ENCODE data around the gene OPRL1.

Gene OPRL1

DNA sequence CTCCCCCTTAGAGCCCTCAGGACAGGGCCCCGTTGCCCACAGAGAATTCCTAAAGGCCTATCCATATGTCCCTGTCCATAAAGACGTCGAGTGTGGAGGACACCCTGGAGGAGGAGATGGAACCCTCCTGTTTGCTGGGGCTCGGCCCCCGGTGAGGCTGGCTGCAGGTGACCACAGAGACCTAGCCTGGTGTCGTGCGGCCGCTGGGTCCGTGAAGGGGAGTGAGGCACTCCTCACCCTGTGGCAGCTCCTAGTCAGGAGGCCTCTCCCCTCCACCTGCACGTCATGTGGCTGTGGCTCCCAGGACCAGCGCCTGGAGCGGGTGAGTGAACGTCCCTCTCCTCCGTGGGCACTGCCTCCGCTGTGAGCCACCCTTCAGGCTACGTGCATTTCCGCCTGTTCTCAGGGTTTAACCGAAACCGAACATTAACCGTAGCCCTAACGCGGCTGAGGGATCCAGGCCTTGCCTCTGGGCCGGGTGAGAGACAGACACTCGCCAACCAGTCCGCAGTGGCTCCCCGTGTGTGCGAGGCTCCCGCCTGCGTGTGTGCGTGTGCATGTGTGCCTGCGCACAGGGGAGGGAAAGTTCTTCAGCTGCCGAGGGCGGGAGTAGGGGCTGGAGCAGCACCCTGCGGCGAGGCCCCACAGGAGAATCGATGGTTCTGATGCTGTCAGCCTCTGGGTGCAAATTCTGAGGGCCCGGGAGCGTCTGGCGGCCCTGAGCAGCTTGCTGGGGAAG, 22.8 kb upstream of the OPRL1 start:
- DNase-seq, result no peak

DNA sequence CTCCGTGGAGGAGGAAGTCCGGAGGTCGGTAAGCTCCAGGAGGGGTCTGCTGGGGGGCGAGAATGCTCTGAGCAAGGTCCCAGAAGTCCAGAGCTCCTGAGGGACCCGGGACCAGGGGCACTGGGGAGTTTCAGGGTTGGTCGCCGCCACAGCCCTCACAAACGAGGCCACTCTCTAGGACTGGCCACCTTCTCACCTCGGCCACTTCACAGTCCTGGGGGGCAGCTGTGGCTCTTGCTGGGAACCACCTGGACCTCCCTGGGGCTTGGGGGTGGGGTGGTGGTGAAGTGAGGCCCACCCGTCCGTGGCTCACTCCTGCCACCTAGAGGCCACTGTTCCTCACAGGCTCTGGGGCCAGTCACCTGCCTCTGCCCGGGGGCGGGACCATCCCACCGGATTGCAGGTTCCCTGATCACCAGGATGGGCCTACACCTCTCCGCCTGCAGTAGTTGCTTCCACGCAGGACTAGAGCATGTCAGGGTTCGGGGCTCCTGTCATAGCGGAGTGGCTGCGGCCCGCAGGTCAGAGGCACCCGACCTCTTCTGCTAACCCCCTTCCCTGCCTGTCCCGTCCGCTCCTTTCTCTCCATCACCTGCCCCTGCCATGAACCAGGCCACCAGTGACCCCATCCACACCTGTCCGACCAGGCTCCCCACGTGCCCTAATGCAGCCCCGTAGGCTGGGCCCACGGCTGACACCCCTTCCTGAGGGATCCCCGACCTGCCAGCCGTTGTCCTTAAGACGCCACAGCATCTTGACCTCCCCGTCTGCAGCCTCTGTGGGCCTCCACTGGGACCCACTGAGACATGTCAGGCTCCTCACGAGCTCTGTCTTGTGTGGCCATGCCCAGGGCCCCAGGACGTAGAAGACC, 22.0 kb upstream of the OPRL1 start:
- peak; percentile 89 for DNase-seq

DNA sequence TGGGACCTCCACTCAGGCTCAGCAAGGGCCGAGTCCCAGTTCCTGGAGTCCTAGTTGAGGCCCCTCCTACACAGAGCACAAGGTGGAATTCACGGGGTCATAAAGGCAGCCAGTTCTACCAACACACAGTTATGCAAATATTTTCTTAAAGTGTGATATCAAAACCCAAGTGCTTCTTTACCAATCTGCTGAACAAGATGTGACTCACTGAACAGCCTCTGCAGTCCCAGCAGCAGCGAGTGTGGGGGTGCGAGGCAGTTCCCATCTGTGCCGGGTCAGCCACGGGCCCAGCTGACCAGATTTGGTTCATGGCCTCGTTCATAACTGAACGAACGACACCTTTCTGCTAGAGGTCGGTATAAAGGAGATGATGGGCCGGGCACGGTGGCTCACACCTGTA, 21.3 kb upstream of the OPRL1 start:
- no peak for DNase-seq

DNA sequence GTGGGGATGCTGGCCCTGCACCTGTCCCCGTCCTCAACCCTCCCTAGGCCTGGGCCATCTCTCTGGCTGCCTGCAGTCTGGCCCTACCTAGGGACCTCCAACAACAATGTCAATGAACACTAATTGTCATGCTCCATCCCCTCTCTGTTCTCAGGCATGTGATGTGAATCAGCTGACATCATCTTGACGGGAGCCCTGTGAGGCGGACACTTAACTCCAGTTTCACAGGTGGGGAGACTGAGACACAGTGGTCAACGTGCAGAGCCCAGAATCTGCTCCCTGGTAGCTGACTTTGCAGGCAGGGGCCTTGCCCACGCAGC, 17.6 kb upstream of the OPRL1 start:
- DNase-seq, result no peak

DNA sequence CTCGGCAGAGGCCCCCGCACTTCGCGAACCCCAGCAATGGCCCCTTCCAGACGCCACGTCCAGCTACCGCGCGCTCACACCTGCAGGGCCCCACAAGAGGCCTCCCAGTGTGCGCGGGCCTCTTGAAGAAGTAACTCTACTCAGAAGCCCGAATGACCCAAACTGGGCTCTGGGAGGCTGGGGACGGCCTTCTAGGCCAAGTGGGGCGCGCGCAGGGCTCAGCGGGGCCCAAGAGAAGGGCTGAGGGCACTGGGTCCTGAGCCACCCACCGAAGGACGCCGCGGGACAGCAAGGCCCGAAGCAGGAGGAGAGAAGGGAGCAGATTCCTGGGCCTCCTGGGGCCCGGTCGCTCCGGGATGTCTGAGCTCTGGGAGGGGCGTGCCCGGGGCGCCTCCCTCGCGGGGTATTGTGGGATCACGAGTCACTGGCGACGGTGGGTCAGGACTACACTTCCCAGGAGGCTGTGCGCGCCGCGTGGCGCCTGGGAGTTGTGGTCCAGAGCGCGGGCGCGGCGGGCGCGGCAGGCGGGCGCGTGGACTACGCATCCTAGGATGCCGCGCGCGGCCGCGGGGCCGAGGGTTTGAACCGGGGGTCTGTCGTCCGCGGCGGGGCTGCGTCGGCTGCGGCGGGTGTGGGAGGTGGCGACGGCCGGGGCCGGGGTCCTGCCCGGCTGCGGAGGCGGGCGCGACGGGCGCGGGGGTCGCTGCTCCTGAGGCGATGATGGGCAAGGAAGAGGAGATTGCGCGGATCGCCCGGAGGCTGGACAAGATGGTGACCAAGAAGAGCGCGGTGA, 17.1 kb upstream of the OPRL1 start, which contains the start of gene TCEA2:
TSS of gene TCEA2 (plus strand) at position 603 of the 793 bp plus-strand sequence. CDS start at position 718, 115 bp downstream.
- DNase-seq, result peak; percentile 97

DNA sequence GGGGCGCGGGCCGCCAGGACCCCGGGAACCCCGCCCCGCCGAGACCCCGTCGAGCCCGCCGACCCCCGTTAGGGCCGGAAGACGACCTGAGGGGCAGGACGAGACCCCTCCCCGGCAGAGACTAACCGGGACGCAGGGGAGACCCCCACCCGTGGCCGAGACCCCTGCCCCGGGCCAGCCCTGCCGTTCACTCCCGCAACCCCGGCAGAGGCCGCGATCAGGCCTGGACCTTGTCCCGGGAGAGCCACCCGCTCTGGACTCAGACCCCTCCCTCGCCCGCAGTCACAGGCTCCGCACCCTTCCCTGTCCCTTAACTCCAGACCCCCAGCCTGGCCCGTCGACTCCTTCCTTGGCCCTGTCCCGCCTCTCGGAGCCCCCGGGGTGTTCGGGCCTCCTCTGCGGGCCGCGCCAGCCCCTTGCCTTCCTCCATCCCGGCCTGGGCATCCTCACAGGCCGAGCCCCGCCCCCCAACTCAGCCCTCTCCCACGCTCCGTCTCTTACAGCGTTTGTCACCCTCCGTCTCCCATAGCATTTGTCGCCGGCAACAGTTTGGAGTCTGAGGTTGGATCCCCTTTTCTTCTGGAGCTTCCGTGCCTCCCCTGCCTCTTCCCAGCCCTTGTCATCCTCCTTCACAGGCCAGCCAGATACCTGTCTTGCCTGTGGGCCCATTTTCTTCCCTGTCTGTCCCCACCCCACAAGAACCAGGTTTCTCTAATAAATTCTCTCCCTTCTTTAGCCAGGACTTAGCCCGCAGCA, 16.3 kb upstream of the OPRL1 start:
- no peak for DNase-seq

DNA sequence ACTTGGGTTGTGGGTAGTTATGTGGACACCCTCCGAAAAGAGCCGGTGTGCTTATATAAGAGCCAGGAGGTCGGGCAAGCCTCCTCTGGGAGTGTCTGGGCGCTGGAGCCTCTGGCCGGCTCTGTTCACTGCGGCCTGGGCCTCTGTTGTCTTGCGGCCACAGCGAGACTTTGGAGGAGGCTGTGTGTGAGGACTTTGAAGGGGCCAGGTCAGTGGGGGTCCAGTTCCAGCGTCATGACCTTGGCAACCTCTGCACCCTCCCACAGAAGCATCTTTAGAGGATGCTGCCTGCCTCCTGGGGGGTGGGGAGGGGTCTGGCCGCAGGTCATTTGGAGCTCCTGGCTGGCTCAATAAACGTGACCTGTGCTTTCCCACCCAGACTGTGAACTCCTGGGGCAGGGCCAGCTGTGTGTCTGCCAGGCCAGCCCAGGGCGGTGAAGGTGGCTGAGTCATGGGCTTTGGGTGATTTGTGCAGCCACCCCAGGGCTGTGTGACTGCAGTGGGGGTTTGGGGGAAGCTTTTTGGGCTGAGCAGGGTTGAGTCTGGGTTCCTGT, 15.7 kb upstream of the OPRL1 start:
- DNase-seq, result no peak

DNA sequence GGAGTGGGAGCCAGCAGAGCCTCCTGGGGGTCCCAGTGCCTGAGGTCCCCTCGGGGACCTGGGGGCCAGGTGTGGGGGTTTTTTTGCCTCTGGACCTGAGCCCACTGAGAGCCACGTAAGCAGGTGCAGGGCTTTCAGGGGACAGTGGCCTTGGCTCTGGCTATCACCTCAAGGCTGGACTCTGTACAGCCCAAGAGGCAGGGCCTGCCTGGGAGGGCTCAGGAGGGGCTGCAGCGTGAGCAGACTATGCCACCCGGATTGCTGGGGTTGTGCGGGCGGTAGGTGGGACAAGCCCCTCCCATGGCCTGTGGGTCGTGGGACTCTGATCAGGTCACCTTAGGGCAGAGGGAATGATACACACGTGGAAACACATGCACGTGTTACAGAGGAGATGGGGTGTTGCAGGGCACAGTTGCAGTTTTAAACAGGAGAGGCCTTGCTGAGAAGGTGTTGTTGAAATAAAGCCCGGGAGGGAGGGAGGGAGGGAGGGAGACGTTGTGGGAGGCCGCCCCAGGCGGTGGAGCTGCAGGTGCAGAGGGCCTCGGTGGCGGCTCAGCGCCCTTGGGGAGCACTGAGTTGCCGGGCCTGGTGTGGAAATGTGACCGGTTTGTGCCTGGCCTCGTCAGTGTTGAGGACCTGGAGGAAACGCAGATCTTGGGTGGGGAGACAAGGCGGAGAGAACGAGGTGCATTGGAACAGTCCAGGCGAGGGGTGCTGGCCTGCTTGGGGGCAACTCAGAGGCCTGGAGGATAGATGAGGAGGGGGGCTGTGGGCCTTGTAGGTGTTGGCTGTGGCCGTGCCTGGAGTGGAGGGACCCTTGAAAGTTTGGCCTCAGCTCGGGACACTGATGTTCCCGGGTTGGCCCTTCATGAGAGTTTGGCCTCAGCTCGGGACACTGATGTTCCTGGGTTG, 14.6 kb upstream of the OPRL1 start:
- DNase-seq, result no peak

DNA sequence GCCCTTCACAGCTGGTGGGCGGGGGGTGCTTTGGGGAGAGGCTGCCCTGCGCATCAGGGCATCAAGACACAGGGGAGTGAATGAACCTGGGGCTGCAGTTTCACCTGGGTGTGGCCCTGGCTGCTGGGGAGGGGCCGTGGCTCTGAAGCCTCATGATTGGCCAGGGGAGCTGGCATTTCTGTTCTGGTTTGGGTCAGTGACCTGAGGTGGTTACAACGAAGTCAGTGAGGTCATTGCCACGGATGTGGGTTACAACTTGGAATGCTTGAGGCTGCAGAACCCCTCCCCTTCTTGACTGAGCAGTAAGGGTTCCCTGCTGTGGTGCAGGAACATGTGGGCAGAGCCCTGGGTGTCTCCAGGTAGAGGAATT, 13.9 kb upstream of the OPRL1 start:
- peak; percentile 87 for DNase-seq

DNA sequence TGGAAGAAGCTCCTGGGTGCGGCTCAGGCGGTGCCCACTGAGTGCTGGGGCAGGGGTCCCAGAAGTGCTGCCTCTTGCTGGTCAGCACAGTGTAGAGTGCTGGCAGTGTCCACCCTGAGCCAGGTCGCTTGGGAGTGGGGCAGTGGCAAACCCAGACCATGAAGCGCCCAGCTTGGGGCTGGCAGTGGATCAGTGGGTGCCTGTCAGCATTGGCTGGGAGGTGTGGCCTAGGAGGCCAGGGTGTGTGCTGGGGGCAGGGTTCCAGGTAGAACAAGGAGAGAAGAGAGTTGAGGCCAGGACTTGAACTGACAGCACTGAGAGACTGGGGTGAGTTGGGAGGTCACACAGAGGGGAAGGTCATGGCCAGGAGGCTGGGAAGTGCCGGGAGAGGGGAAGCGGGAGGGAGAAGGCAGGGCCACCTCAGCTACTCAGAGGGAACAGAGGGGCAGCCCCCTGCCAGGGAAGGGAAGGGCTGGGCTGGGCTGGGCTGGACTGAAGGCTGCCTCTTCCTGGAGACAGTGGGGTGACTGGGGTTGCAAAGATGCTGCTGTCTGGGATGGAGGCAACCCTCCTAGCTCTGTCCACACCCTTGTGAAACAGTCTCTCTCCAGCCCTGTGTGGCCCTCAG, 12.8 kb upstream of the OPRL1 start:
- no peak for DNase-seq

DNA sequence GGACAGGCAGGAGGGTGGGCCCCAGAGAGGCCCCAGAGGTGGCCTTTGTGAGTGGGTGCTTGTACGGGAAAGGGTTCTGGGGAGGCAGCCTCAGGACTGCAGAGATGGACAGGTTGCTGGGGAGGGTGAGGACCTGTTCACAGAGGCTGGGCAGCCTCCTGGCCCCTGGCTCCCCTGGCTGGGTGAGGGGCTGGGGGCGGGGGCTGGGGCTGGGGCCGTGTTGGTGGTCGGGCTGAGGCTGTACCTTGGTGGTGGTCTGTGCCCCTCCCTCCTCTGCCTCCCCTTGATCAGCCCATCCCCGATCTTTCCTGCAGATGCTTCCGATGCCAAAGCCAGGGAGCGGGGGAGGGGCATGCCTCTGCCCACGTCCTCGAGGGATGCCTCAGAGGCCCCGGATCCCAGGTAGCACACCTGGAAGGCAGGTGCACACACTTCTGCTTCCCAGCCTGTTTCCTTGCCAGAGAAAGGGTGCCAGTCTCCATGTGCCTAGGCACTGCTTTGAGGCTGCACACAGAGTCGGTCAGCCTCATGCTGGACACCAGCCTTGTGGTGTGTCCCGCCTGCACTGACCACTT, 12.1 kb upstream of the OPRL1 start:
- DNase-seq, result no peak

DNA sequence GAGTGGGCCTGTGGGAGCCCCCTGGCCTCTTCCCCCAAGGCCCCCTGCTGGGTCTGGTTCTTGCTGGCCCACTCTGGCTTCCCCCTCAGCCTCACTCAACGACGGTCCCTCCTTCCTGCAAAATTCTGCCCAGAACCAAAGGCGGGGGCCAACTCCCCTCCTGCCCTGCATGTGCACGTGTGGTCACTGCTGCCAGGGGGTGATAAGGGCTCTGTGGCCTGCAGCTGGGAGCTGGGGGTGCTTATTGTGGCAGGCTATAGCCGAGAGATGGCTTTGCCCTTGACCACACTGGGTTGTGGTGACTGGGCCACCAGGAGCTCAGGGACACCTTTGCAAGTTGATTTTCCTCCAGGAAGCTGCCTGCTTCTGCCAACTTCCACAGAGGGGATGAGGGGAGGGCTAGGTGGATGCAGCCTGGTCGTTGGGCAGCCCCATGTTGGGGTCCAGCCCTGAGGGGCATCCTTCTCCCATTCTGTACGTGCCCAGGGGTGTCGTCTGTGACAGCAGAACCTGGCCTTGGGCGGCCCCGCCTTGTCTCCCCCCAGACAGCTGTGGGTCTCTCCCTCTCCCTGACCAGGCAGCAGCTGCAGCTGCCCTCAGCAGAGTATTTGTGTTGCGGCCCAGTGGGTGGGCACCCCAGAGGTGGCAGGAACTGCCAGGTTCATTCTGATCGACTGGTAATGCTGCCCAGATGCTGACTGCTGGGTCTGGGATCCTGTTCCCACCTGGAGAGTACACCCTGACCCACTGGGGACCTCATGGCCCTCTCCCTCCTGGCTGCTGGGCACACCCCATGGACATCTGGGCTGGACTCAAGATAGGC, 11.3 kb upstream of the OPRL1 start:
- DNase-seq, result no peak

DNA sequence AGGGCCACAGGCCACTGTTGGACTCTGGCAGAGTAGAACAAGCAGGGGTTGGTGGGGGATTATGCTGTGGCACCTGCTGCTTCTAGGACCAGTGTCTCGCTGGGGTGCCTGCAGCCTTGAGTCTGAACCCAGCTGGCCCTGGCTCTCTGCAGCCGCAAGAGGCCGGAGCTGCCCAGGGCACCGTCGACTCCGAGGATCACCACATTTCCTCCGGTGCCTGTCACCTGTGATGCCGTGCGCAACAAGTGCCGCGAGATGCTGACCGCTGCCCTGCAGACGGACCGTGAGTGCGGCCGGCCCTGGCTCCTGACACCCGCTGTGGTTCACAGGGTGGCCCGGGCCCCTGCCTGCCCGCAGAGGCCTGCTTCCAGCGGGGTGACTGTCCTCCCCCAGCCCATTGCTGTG, 10.7 kb upstream of the OPRL1 start:
- no peak for DNase-seq

DNA sequence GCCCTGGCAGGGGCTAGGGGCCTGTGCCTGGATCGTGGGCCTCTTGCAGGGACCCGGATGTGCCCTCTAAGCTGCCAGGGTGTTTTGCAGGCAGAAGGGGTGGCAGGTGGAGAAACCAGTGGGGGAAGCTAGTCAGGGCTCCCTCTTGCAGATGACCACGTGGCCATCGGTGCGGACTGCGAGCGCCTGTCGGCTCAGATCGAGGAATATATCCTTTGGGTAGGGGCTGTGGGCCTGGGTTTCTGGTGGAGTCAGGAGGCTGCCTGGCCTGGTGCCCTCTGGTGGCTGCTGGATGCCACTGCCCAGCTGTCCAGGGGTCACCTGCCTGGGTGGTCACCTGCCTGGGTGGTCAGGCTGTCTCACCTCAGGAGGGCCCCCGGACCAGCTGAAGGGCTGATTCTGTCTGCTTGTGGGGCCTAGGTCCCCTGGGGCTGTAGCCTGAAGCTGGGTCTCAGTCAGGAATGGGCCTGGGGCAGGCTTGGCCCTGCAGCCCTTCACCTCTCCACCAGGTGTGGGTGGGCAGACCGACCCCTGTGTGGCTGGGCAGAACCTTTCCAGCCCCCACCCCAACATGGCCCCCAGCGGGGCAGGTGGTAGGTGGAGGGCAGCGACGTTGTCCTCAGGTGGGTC, 10.2 kb upstream of the OPRL1 start:
- DNase-seq, result peak; percentile 82

DNA sequence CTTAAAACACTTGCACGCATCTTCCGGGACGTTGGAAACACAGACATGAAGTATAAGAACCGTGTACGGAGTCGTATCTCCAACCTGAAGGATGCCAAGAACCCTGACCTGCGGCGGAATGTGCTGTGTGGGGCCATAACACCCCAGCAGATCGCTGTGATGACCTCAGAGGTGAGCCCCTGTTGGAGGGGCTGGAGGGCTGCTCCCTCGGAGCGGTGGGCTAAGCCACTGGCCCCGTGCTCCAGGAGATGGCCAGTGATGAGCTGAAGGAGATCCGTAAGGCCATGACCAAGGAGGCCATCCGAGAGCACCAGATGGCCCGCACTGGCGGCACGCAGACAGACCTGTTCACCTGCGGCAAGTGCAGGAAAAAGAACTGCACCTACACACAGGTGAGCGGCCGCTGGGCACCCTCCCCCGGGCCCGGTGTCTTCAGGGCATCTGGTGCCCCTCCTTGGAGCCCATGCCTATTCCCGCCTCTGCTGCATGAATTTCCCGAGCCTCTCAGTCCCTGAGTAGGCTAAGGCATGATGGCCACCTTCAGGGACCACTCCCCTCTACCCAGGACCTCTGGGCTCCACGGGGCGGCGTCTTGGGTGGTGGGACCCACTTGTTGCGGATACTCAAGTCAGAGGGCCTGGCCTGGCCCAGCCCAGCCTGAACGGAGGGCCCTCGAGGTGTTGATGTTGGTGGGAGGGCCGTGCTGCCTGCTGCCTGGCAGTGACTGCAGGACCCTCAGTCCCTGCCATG, 9.5 kb upstream of the OPRL1 start:
- DNase-seq, result no peak

DNA sequence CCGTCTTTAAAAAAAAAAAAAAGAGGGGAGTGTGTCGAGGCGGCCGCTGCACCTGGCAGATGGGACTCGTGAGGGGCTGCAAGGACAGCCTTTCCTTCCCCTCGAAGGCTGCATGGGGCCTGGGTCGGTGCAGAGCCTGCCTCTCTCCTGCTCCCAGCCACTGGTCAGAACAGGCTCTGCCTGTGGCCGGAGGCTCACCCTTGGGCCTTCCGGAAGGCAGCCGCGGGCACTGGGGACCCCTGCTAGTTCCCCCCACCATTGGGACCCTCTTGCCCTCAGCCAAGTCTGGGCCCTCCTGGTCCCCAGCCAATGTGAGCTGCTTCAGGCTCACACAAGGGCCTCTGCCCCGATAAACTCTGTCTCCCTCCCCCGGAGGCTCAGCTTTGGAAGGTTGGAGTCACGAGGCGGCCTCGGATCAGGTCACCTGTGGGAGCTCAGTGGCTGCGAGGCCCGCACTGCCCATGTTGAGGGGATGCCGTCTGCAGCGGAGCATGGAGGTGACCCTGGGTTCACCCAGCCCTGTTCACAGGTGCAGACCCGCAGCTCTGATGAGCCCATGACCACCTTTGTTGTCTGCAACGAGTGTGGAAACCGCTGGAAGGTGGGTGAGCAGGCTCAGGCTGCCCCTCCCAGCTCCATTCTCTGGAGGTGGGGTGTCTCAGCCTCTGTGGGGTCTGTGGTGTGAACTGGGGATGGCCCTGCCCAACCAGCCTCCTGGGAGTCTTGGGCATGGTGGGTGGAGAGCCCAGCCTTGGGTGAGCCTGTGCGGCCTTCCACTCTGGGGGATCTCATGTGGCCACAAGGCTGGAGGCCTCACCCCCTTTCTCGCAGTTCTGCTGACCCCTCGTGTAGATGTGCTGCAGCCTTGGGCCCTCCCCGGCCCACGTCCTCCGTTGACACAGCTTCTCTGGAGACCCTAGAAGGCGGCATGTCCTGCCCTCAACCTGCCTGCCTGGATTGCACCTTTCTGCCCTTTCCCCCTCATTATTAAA, 8.2 kb upstream of the OPRL1 start:
- no peak for DNase-seq

DNA sequence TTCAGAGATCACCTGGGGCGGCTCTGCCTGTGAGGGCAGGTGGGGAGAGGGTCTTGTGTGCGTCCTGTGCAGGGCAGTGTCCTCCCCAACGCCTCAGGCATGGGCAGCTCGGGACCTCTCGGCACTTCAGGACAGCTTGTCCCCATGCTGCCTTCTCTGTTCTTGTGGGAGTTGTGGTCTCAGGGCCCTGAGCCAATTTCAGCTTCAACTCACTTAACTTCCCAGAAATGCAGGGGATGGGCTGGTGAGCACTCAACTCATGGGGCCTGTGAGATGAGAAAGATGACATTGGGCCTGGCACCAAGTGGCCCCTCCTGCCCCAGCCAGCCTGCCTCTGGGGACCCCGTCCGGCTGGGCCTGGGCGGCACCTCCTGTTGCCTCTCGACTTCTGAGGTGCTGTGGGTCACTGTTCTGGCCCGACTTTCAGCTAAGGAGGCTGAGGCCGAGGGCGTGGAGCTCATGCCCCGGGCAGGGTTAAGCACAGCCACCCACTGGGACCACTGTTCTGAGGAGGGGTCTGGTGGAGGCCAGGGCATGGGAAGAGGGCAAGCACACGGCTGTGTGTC, 7.3 kb upstream of the OPRL1 start:
- no peak for DNase-seq
